H9 (cell line): ENCODE results near the gene BTBD7. TPM values are rescaled to one million over a fixed set of nuclear protein-coding genes. Genes with fewer than 3 reads are reported as not detected.

Experiments
- DNase-seq: peaks from one replicate; pipeline ENCODE4 v3.0.0-alpha.2; 2017
- H2AFZ ChIP-seq: one replicate; pipeline ENCODE4 v1.6.1; 2013; ENCODE audit warnings: mild to moderate bottlenecking, low read length, control low read depth, moderate library complexity
- H2AK5ac ChIP-seq: 2 replicates; pipeline ENCODE4 v1.6.1; 2013; ENCODE audit warnings: low read length, control low read depth, mixed read lengths; ENCODE audit not compliant: insufficient read length
- H2BK120ac ChIP-seq: one replicate; pipeline ENCODE4 v1.6.1; 2013; ENCODE audit warnings: low read depth, mild to moderate bottlenecking, low read length, control low read depth, inconsistent platforms; ENCODE audit not compliant: poor library complexity, severe bottlenecking
- H2BK12ac ChIP-seq: 2 replicates; pipeline ENCODE4 v1.6.1; 2013; ENCODE audit warnings: low read length, control low read depth, mixed read lengths, low read depth; ENCODE audit not compliant: insufficient read length
- H2BK15ac ChIP-seq: 2 replicates; pipeline ENCODE4 v1.6.1; 2013; ENCODE audit warnings: low read depth, low read length, control low read depth
- H2BK20ac ChIP-seq: one replicate; pipeline ENCODE4 v1.6.1; 2013; ENCODE audit warnings: low read depth, mild to moderate bottlenecking, low read length, control low read depth, inconsistent platforms; ENCODE audit not compliant: poor library complexity, severe bottlenecking
- H2BK5ac ChIP-seq: 2 replicates; pipeline ENCODE4 v1.6.1; 2013; ENCODE audit warnings: low read length, control low read depth, mixed read lengths; ENCODE audit not compliant: insufficient read length
- H3K14ac ChIP-seq: 2 replicates; pipeline ENCODE4 v1.6.1; 2013; ENCODE audit warnings: low read length, control low read depth; ENCODE audit not compliant: insufficient read depth
- H3K18ac ChIP-seq: 2 replicates; pipeline ENCODE4 v1.6.1; 2013; ENCODE audit warnings: low read depth, mild to moderate bottlenecking, mixed read lengths, low read length, control low read depth; ENCODE audit not compliant: insufficient read length
- H3K23ac ChIP-seq: 2 replicates; pipeline ENCODE4 v1.6.1; 2013; ENCODE audit warnings: low read length, control low read depth, mixed read lengths, low read depth; ENCODE audit not compliant: insufficient read length
- H3K23me2 ChIP-seq: 2 replicates; pipeline ENCODE4 v1.6.1; 2013; ENCODE audit warnings: low read depth, mild to moderate bottlenecking, mixed read lengths, low read length, control low read depth; ENCODE audit not compliant: insufficient read length, poor library complexity, severe bottlenecking
- H3K27ac ChIP-seq: 2 replicates; pipeline ENCODE4 v1.5.1; 2013; ENCODE audit warnings: low read length, control low read depth, mixed read lengths, low read depth; ENCODE audit not compliant: insufficient read length
- H3K27me3 ChIP-seq: 2 replicates; pipeline ENCODE4 v1.6.1; 2013; ENCODE audit warnings: low read length, control low read depth, inconsistent platforms; ENCODE audit not compliant: insufficient read depth
- H3K4ac ChIP-seq: 2 replicates; pipeline ENCODE4 v1.6.1; 2013; ENCODE audit warnings: low read depth, mild to moderate bottlenecking, control low read depth, inconsistent platforms, low read length, moderate library complexity
- H3K4me1 ChIP-seq: 2 replicates; pipeline ENCODE4 v1.6.1; 2013; ENCODE audit warnings: low read length, control low read depth, inconsistent platforms; ENCODE audit not compliant: insufficient read depth
- H3K4me2 ChIP-seq: 2 replicates; pipeline ENCODE4 v1.6.1; 2013; ENCODE audit warnings: low read length, control low read depth, mixed read lengths; ENCODE audit not compliant: insufficient read length, insufficient read depth
- H3K56ac ChIP-seq: 2 replicates; pipeline ENCODE4 v1.6.1; 2013; ENCODE audit warnings: low read depth, mild to moderate bottlenecking, mixed read lengths, low read length, control low read depth; ENCODE audit not compliant: insufficient read length
- H3K79me1 ChIP-seq: 2 replicates; pipeline ENCODE4 v1.6.1; 2013; ENCODE audit warnings: low read depth, mild to moderate bottlenecking, moderate library complexity, low read length, control low read depth, inconsistent platforms; ENCODE audit not compliant: insufficient read depth, poor library complexity, severe bottlenecking
- H3K79me2 ChIP-seq: 2 replicates; pipeline ENCODE4 v1.6.1; 2013; ENCODE audit warnings: low read length, control low read depth, inconsistent platforms; ENCODE audit not compliant: insufficient read depth
- H3K9ac ChIP-seq: 2 replicates; pipeline ENCODE4 v1.6.1; 2013; ENCODE audit warnings: low read length, control low read depth, mixed read lengths; ENCODE audit not compliant: insufficient read length; ENCODE audit errors: extremely low read depth
- H3K9me3 ChIP-seq: one replicate; pipeline ENCODE4 v1.6.1; 2013; ENCODE audit warnings: low read depth, low read length, inconsistent platforms; ENCODE audit not compliant: control insufficient read depth
- H3T11ph ChIP-seq: one replicate; pipeline ENCODE4 v1.6.1; 2013; ENCODE audit warnings: mild to moderate bottlenecking, low read length, control low read depth, inconsistent platforms
- H4K20me1 ChIP-seq: one replicate; pipeline ENCODE4 v1.6.1; 2013; ENCODE audit not compliant: control insufficient read depth, insufficient read length, insufficient read depth
- H4K5ac ChIP-seq: 2 replicates; pipeline ENCODE4 v1.6.1; 2013; ENCODE audit warnings: low read depth, mild to moderate bottlenecking, mixed read lengths, low read length, control low read depth; ENCODE audit not compliant: insufficient read length
- H4K8ac ChIP-seq: replicated peaks from 2 replicates; pipeline ENCODE4 v1.6.1; 2013; ENCODE audit warnings: low read length, control low read depth, mixed read lengths, low read depth; ENCODE audit not compliant: insufficient read length
- H4K91ac ChIP-seq: 2 replicates; pipeline ENCODE4 v1.6.1; 2013; ENCODE audit warnings: low read depth, mild to moderate bottlenecking, moderate library complexity, mixed read lengths, low read length, control low read depth; ENCODE audit not compliant: insufficient read length
- H3K27ac Mint-ChIP-seq, 3 experiments: 2 replicates in 2 of 3; 3 replicates in 1 of 3; pipeline ENCODE4 v1.8.0; 2020 to 2021; ENCODE audit warnings: mixed read lengths in 3 of 3, mild to moderate bottlenecking in 1 of 3, moderate library complexity in 1 of 3
- H3K27me3 Mint-ChIP-seq: 2 replicates; pipeline ENCODE4 v1.8.0; 2021; ENCODE audit warnings: low read depth, mild to moderate bottlenecking, moderate library complexity, mixed read lengths
- H3K36me3 Mint-ChIP-seq, 3 experiments: 2 replicates in 2 of 3; 3 replicates in 1 of 3; pipeline ENCODE4 v1.8.0; 2020 to 2021; ENCODE audit warnings: low read depth in 3 of 3, mixed read lengths in 3 of 3; ENCODE audit not compliant: insufficient read depth in 1 of 3
- H3K4me1 Mint-ChIP-seq, 2 experiments: 2 replicates each; pipeline ENCODE4 v1.8.0; 2020; ENCODE audit warnings: mixed read lengths in 2 of 2
- H3K4me3 Mint-ChIP-seq, 2 experiments: 2 replicates in 1 of 2; 3 replicates in 1 of 2; pipeline ENCODE4 v1.8.0; 2020 to 2021; ENCODE audit warnings: mild to moderate bottlenecking in 2 of 2, mixed read lengths in 2 of 2, moderate library complexity in 1 of 2
- H3K9me3 Mint-ChIP-seq, 2 experiments: 2 replicates in 1 of 2; 3 replicates in 1 of 2; pipeline ENCODE4 v1.8.0; 2020; ENCODE audit warnings: mild to moderate bottlenecking in 2 of 2, mixed read lengths in 2 of 2, moderate library complexity in 1 of 2
- CTCF ChIP-seq: fragments of 200-600 bp; sonication (generic); conservative IDR thresholded peaks from 3 replicates; pipeline ENCODE4 v1.8.0; 2021; ENCODE audit warnings: antibody characterized with exemption, mild to moderate bottlenecking
- WGBS: extraction: QIAGEN DNeasy Blood & Tissue Kit; methylation state at CpG from one replicate; pipeline ENCODE4 v1.1.7; 2013; ENCODE audit warnings: missing lambda C conversion rate, low lambda C conversion rate, mixed read lengths; ENCODE audit not compliant: insufficient read length; ENCODE audit errors: extremely low coverage; 5-methylcytosine and 5-hydroxymethylcytosine counted together
- long read RNA-seq: library from polyadenylated mRNA; unstranded; transcript quantifications from one replicate; pipeline ENCODE4 v2.0.0, GENCODE V29; 2020
- total RNA-seq: library from RNA; stranded (reverse); gene quantifications from 2 replicates; pipeline ENCODE4 v1.2.1, GENCODE V29; 2021

The BTBD7 gene
- total RNA-seq = 42.4 and 44.1 TPM in 2 replicates
- long read RNA-seq, partial matches to known transcripts = 5 of 13 reads
- long read RNA-seq, other reads (novel, unspliced or antisense) = 7 of 13 reads

GRCh38 chr14:93332853-93333630 is at the start of gene BTBD7:
BTBD7 (minus strand) TSS chr14:93333036; CDS start chr14:93296051, 36,985 bp downstream.
- H2AFZ ChIP-seq = peak within 1 kb of the TSS; percentile 26
- peaks cover 7% of the 10 kb centered on the region for H3K23me2 ChIP-seq
- TF ChIP-seq CTCF = peak; percentile 47; the same call in 2 of the 3 replicates
- no peaks in the 10 kb centered on the region for H3K27me3 ChIP-seq
- H2BK15ac ChIP-seq = no peak within 1 kb of the TSS
- Mint-ChIP-seq H3K36me3 (peaks cover 14 to 25% (median 15%) of the 10 kb centered on the region in 3 experiments), H3K9me3 (peaks cover 12% of the 10 kb centered on the region in 2 experiments), H3K4me1 (peaks cover 45 to 47% of the 10 kb centered on the region in 2 experiments), H3K27ac (peak within 1 kb of the TSS; percentile 89 to 95 (median 95); a peak in 6 of 7 replicates), H3K27me3 (no peaks in the 10 kb centered on the region), H3K4me3 (peak within 1 kb of the TSS; percentile 90 to 97)
- peak within 1 kb of the TSS; percentile 98 for H3K4me2 ChIP-seq
- H3K79me2 ChIP-seq = peaks cover 22% of the 10 kb centered on the region
- peak within 1 kb of the TSS; percentile 86 for H3K9ac ChIP-seq
- H2BK20ac ChIP-seq = no peak within 1 kb of the TSS
- H3K18ac ChIP-seq = peak within 1 kb of the TSS; percentile 94
- H3K56ac ChIP-seq = no peak within 1 kb of the TSS
- H3K9me3 ChIP-seq = peaks cover 14% of the 10 kb centered on the region
- no peak within 1 kb of the TSS for H3K23ac ChIP-seq
- H4K20me1 ChIP-seq = no peaks in the 10 kb centered on the region
- no peak within 1 kb of the TSS for H4K8ac ChIP-seq
- H3K4ac ChIP-seq = no peak within 1 kb of the TSS
- 0 out of 2 replicates have a peak, but pooled peaks cover 2% of the 10 kb centered on the region for H3K4me1 ChIP-seq
- no peak within 1 kb of the TSS for H4K91ac ChIP-seq
- peak within 1 kb of the TSS; percentile 10 for H2BK12ac ChIP-seq
- no peak within 1 kb of the TSS for H3T11ph ChIP-seq
- peak within 1 kb of the TSS; percentile 87 for H3K14ac ChIP-seq
- H4K5ac ChIP-seq = peak within 1 kb of the TSS; percentile 85
- H2BK5ac ChIP-seq = no peak within 1 kb of the TSS
- H2AK5ac ChIP-seq = no peak within 1 kb of the TSS
- no CpG with 5 or more reads among the region's 74 CpGs for WGBS
- DNase-seq = peak; percentile 93
- no peak within 1 kb of the TSS for H3K27ac ChIP-seq
- no peak within 1 kb of the TSS for H2BK120ac ChIP-seq
- peaks cover 9% of the 10 kb centered on the region for H3K79me1 ChIP-seq
